Naive thymus-derived CD4-positive, alpha-beta T cell (primary cell): ENCODE results near the gene GNAS-AS1. TPM values are rescaled to one million over a fixed set of nuclear protein-coding genes. Genes with fewer than 3 reads are reported as not detected.

Source experiments
- ATAC-seq: fragments of 150-1000 bp; cut with Tn5 transposase; 2 replicates; pipeline ENCODE4 v1.10.0; 2021; ENCODE audit warnings: mild to moderate bottlenecking, moderate library complexity
- CTCF ChIA-PET: fragments of 350-600 bp; sonication (Branson Sonifier 250); formaldehyde crosslinking; loops from one replicate; lab custom pipeline; 2021; ENCODE audit warnings: antibody characterized with exemption; lab: Charles Lee
- POLR2A ChIA-PET: fragments of 350-600 bp; sonication (Branson Sonifier 250); formaldehyde crosslinking; loops from one replicate; lab custom pipeline; 2021; ENCODE audit warnings: antibody characterized with exemption, inconsistent platforms; lab: Charles Lee
- DNase-seq, 9 donors: peaks; one replicate each; pipeline versions ENCODE4 v3.0.0 to v3.0.0-alpha.2; 2020 to 2022; ENCODE audit warnings: mixed read lengths in 1 of 9
- H3K27ac ChIP-seq: one replicate; pipeline ENCODE4 v1.7.0; 2013; ENCODE audit warnings: mild to moderate bottlenecking, low read depth, low read length, moderate library complexity
- H3K27me3 ChIP-seq, 2 donors: one replicate each; pipeline ENCODE4 v1.7.0; 2013; ENCODE audit warnings: low read length in 2 of 2, mild to moderate bottlenecking in 2 of 2, moderate library complexity in 2 of 2; ENCODE audit not compliant: control insufficient read depth in 2 of 2, insufficient read depth in 2 of 2
- H3K36me3 ChIP-seq, 3 experiments: 1 replicate in 2 of 3; 2 replicates in 1 of 3; pipeline ENCODE4 v1.7.0; 2013; ENCODE audit warnings: low read length in 3 of 3, mild to moderate bottlenecking in 3 of 3, moderate library complexity in 1 of 3; ENCODE audit not compliant: insufficient read depth in 3 of 3, control insufficient read depth in 2 of 3
- H3K4me1 ChIP-seq, 2 donors: one replicate each; pipeline ENCODE4 v1.7.0; 2013; ENCODE audit warnings: low read length in 2 of 2, mild to moderate bottlenecking in 2 of 2, moderate library complexity in 1 of 2; ENCODE audit not compliant: control insufficient read depth in 2 of 2, insufficient read depth in 2 of 2
- H3K4me3 ChIP-seq: 2 replicates; pipeline ENCODE4 v1.7.0; 2013; ENCODE audit warnings: mild to moderate bottlenecking, low read length
- H3K9me3 ChIP-seq, 3 experiments: 1 replicate in 2 of 3; 2 replicates in 1 of 3; pipeline ENCODE4 v1.7.0; 2013; ENCODE audit warnings: low read length in 3 of 3; ENCODE audit not compliant: control insufficient read depth in 2 of 3
- H3K27ac Mint-ChIP-seq, 9 donors: one replicate each; pipeline ENCODE4 v1.8.0; 2020 to 2022; ENCODE audit warnings: mixed read lengths in 9 of 9, mild to moderate bottlenecking in 8 of 9, moderate library complexity in 5 of 9, inconsistent platforms in 2 of 9
- H3K27me3 Mint-ChIP-seq, 5 donors: one replicate each; pipeline ENCODE4 v1.8.0; 2021 to 2022; ENCODE audit warnings: mixed read lengths in 5 of 5, mild to moderate bottlenecking in 1 of 5
- H3K36me3 Mint-ChIP-seq, 5 donors: one replicate each; pipeline ENCODE4 v1.8.0; 2020 to 2022; ENCODE audit warnings: mixed read lengths in 5 of 5, mild to moderate bottlenecking in 3 of 5, inconsistent platforms in 1 of 5
- H3K4me1 Mint-ChIP-seq, 7 donors: one replicate each; pipeline ENCODE4 v1.8.0; 2020 to 2022; ENCODE audit warnings: mixed read lengths in 7 of 7, mild to moderate bottlenecking in 3 of 7, inconsistent platforms in 1 of 7
- H3K4me3 Mint-ChIP-seq, 10 donors: one replicate each; pipeline ENCODE4 v1.8.0; 2020 to 2022; ENCODE audit warnings: mild to moderate bottlenecking in 10 of 10, mixed read lengths in 10 of 10, moderate library complexity in 6 of 10, inconsistent platforms in 2 of 10
- H3K9me3 Mint-ChIP-seq, 11 donors: one replicate each; pipeline ENCODE4 v1.8.0; 2020 to 2022; ENCODE audit warnings: mixed read lengths in 11 of 11, mild to moderate bottlenecking in 4 of 11, inconsistent platforms in 1 of 11, moderate library complexity in 1 of 11
- intact Hi-C, 2 donors: fragments of 100-400 bp; cut with micrococcal nuclease; formaldehyde crosslinking; loops; one replicate each; pipeline ENCODE4 v1.15.1; 2023
- polyA plus RNA-seq, 2 donors: library from polyadenylated mRNA; unstranded; fragments of 300-500 nt; fragmentation: Illumina TruSeq; gene quantifications; one replicate each; pipeline ENCODE4 v1.2.3, GENCODE V29; 2021
- total RNA-seq, 6 experiments: library from RNA in 5 of 6; stranded (reverse) in 5 of 6; gene quantifications; 1 replicate in 5 of 6; 2 replicates in 1 of 6; pipeline ENCODE4 v1.2.3 and lab custom pipeline; 2021 to 2026

The GNAS-AS1 gene
- total and polyA plus RNA-seq, 7 experiments from 2014 or later = 0.13 to 2.0 (median 1.5) TPM; not detected in 2

DNA sequence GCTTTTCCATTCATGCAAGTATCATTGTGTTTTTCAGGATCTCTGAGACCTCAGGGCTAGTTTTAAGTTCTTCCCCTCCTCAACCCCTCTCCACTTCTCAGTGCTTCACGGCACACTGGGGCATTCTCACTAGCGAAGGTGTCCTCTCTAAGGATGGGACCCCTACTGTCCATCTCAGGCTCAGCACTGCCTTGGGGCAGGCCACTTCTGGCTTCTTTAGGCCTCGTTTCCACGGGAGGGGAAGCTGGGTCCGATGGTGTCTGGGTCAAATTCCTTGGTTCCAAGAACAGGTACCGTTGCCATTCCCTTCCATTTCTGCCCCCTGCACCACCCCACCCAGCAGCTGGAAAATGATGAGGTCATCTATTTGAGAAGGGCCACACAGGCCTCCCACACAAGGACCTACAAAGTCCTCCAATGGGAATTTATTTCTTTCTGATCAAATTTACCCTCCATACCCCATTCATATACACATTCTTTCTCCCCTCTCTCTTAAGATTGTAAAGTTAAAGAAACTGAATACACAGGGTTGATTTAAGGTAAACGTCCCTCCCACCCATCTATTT lies 19.0 kb upstream of the GNAS-AS1 start:
- ATAC-seq (no peak), DNase-seq (no peak)
- H3K9me3 ChIP-seq = no peaks in the 10 kb centered on the region
- Mint-ChIP-seq H3K27ac (peak overlapping the region in 1 of 9 donors; percentile 51), H3K36me3 (peaks cover 0 to 1% (median 0%) of the 10 kb centered on the region in 5 donors), H3K4me3 (no peak overlapping the region), H3K4me1 (peaks cover 0 to 13% (median 3%) of the 10 kb centered on the region in 7 donors), H3K27me3 (peaks cover 0 to 22% (median 0%) of the 10 kb centered on the region in 5 donors), H3K9me3 (no peaks in the 10 kb centered on the region)
- no peaks in the 10 kb centered on the region for H3K36me3 ChIP-seq
- H3K4me1 ChIP-seq = no peaks in the 10 kb centered on the region
- POLR2A ChIA-PET = interaction anchor here (0.8 to 2.0 kb wide), 4 partner anchors 10 to 338 kb away, joined by 3 to 9 read pairs (median 3); partner anchors contain the start of gene ATP5F1E
- CTCF ChIA-PET = interaction anchor here (0.8 to 1.8 kb wide), 16 partner anchors 10 to 626 kb away, joined by 3 to 10 read pairs (median 4); no protein-coding TSS in a partner anchor
- no peak overlapping the region for H3K4me3 ChIP-seq
- peaks cover 0 to 3% of the 10 kb centered on the region in 2 donors for H3K27me3 ChIP-seq
- H3K27ac ChIP-seq = no peak overlapping the region
- intact Hi-C loops = loop anchor here (1.0 to 5.0 kb wide), 10 partner anchors 23 to 629 kb away; partner anchors contain the start of gene NELFCD (in 1 of the 2)

DNA sequence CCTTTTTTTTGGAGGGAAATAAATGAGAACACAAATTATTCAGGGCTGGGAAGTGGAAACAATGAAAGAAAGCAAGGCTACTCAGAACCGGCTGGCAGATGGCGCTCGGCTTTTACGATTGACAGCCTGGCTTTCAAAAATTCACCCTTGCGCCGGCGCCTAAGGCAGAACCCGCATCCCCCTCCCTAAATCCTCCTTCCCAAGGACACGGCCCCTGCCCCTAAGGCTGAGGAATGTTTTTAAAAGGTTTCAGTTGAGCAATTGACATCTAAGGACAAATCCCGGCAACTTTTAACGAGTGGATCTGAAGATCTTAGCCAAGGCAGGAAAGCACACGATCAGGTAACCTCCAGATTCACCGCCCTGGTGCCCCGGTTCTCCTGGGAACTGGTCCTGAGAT lies 18.1 kb upstream of the GNAS-AS1 start:
- no peaks in the 10 kb centered on the region for H3K36me3 Mint-ChIP-seq
- Histone ChIP-seq H3K27me3 (peaks cover 0 to 3% of the 10 kb centered on the region in 2 donors), H3K36me3 (no peaks in the 10 kb centered on the region), H3K4me1 (no peaks in the 10 kb centered on the region), H3K27ac (no peak overlapping the region), H3K4me3 (no peak overlapping the region), H3K9me3 (no peaks in the 10 kb centered on the region)
- DNase-seq (no peak), ATAC-seq (no peak)
- intact Hi-C loops = loop anchor here in 1 of 2 donors (2.0 kb wide), 1 partner anchor 630 kb away; no protein-coding TSS in a partner anchor
- no peak overlapping the region for H3K4me3 Mint-ChIP-seq
- peaks cover 0 to 24% (median 0%) of the 10 kb centered on the region in 5 donors for H3K27me3 Mint-ChIP-seq
- ChIA-PET CTCF (interaction anchor here (0.7 to 1.4 kb wide), 2 partner anchors 536 to 625 kb away, joined by 3 to 4 read pairs; no protein-coding TSS in a partner anchor), POLR2A (no interaction called here)
- no peak overlapping the region for H3K27ac Mint-ChIP-seq
- H3K4me1 Mint-ChIP-seq = peaks cover 0 to 13% (median 3%) of the 10 kb centered on the region in 7 donors
- H3K9me3 Mint-ChIP-seq = no peaks in the 10 kb centered on the region

DNA sequence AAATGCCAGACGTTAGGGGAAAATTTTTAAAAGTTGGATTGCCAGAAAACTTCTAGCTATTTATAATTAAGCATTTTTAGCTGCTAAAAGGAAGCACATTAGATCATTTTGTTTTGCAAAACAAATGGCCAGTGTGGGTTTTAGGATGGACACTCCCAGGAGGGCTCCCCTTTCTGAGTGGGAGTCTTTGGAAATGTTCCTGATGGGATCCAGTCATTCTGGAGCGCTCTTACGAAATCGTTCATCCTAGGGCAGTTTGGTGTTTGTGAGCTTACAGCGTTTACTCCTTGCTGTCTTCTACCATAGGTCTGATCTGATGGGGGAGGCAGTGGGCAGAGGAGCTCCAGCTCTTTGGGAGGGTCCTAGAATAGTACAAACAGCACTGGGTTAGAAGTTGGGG lies 16.5 kb upstream of the GNAS-AS1 start:
- ATAC-seq = no peak
- POLR2A ChIA-PET = interaction anchor here (0.6 to 1.5 kb wide), 3 partner anchors 11 to 167 kb away, joined by 3 to 4 read pairs (median 3); no protein-coding TSS in a partner anchor

DNA sequence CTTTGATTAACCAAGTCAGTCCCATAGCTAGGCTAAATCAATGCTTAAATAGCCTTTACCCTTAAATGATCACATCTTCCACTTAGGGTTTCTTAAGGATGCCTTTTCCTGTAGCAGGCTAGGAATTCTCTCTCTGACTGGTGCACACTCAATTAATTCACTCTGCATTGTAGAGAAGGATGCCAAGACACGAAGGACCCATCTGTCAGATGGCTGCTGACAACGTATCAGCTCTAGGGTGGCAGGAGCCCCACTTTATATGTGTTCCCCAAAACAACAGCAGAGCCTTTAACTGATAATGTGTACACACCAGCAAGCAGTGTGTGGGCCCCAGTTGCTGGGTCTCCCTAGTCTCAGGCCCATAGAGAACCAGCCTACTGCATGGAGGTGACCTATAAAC lies 15.1 kb upstream of the GNAS-AS1 start:
- Histone ChIP-seq H3K9me3 (no peaks in the 10 kb centered on the region), H3K4me3 (no peak overlapping the region), H3K4me1 (no peaks in the 10 kb centered on the region), H3K36me3 (no peaks in the 10 kb centered on the region), H3K27me3 (peaks cover 0 to 3% of the 10 kb centered on the region in 2 donors), H3K27ac (no peak overlapping the region)
- POLR2A ChIA-PET = no interaction called here
- ATAC-seq (no peak), DNase-seq (no peak)
- H3K36me3 Mint-ChIP-seq = no peaks in the 10 kb centered on the region
- intact Hi-C loops = no loop called here
- no peak overlapping the region for H3K27ac Mint-ChIP-seq
- no peaks in the 10 kb centered on the region for H3K9me3 Mint-ChIP-seq
- H3K4me1 Mint-ChIP-seq = peaks cover 0 to 8% (median 3%) of the 10 kb centered on the region in 7 donors
- CTCF ChIA-PET = interaction anchor here (1.0 to 2.1 kb wide), 2 partner anchors 539 to 654 kb away, joined by 3 to 9 read pairs; no protein-coding TSS in a partner anchor
- H3K4me3 Mint-ChIP-seq = no peak overlapping the region
- peaks cover 6 to 44% (median 16%) of the 10 kb centered on the region in 5 donors for H3K27me3 Mint-ChIP-seq

More for the DNA sequence above, 16.5 kb upstream of the GNAS-AS1 start:
- Mint-ChIP-seq H3K4me1 (peaks cover 0 to 13% (median 3%) of the 10 kb centered on the region in 7 donors), H3K27me3 (peaks cover 0 to 36% (median 9%) of the 10 kb centered on the region in 5 donors), H3K27ac (no peak overlapping the region), H3K4me3 (no peak overlapping the region), H3K9me3 (no peaks in the 10 kb centered on the region), H3K36me3 (no peaks in the 10 kb centered on the region)
- intact Hi-C loops = no loop called here
- Histone ChIP-seq H3K4me3 (no peak overlapping the region), H3K36me3 (no peaks in the 10 kb centered on the region), H3K27ac (no peak overlapping the region), H3K27me3 (peaks cover 0 to 3% of the 10 kb centered on the region in 2 donors), H3K4me1 (no peaks in the 10 kb centered on the region), H3K9me3 (no peaks in the 10 kb centered on the region)
- CTCF ChIA-PET = interaction anchor here (1.0 to 2.1 kb wide), 6 partner anchors 19 to 628 kb away, joined by 3 to 9 read pairs (median 3); no protein-coding TSS in a partner anchor
- no peak for DNase-seq

DNA sequence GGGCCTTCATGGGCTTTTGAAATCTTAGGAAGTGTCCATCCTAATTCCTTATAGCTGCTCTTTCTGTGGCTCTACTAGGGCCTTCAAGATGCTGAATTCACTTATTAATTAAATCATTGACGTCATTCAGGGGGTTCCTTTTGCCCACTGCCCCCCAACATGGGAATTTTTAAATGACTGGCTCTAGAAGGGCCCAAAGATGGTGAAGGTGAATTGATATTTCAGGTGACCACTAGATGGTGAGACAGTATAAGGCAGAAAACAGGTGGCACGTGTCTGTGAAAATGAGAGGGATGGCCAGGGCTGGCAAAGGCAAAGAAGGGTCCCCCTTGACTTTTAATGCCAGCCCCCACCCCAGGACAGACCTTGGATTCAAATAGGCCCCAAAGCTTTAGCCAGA lies 13.6 kb upstream of the GNAS-AS1 start:
- H3K27ac Mint-ChIP-seq = no peak overlapping the region
- intact Hi-C loops = loop anchor here in 1 of 2 donors (1.0 kb wide), 1 partner anchor 358 kb away; no protein-coding TSS in a partner anchor
- peak; percentile 45 for ATAC-seq
- no peaks in the 10 kb centered on the region for H3K9me3 Mint-ChIP-seq
- no peaks in the 10 kb centered on the region for H3K36me3 Mint-ChIP-seq
- DNase-seq = peak in 2 of 9 donors; percentile 37 to 39
- no peaks in the 10 kb centered on the region for H3K4me1 ChIP-seq
- H3K27me3 Mint-ChIP-seq = peaks cover 6 to 57% (median 16%) of the 10 kb centered on the region in 5 donors
- ChIA-PET POLR2A (interaction anchor here (0.7 kb wide), 1 partner anchor 174 kb away, joined by 3 read pairs; no protein-coding TSS in a partner anchor), CTCF (interaction anchor here (0.7 to 2.6 kb wide), 5 partner anchors 216 to 631 kb away, joined by 3 to 10 read pairs (median 4); no protein-coding TSS in a partner anchor)
- H3K4me3 Mint-ChIP-seq = no peak overlapping the region
- no peaks in the 10 kb centered on the region for H3K9me3 ChIP-seq
- H3K36me3 ChIP-seq = no peaks in the 10 kb centered on the region
- no peak overlapping the region for H3K4me3 ChIP-seq
- peaks cover 0 to 3% of the 10 kb centered on the region in 2 donors for H3K27me3 ChIP-seq
- H3K4me1 Mint-ChIP-seq = no peaks in the 10 kb centered on the region
- no peak overlapping the region for H3K27ac ChIP-seq

- H3K36me3 Mint-ChIP-seq = no peaks in the 10 kb centered on the region
- no peaks in the 10 kb centered on the region for H3K4me1 Mint-ChIP-seq
- no peaks in the 10 kb centered on the region for H3K9me3 Mint-ChIP-seq
- ATAC-seq (no peak), DNase-seq (no peak)
- Histone ChIP-seq H3K4me1 (no peaks in the 10 kb centered on the region), H3K36me3 (no peaks in the 10 kb centered on the region), H3K27me3 (no peaks in the 10 kb centered on the region), H3K4me3 (no peak overlapping the region), H3K27ac (no peak overlapping the region), H3K9me3 (no peaks in the 10 kb centered on the region)
- H3K27me3 Mint-ChIP-seq = peaks cover 6 to 65% (median 16%) of the 10 kb centered on the region in 5 donors
- no peak overlapping the region for H3K4me3 Mint-ChIP-seq
- H3K27ac Mint-ChIP-seq = no peak overlapping the region
- ChIA-PET CTCF (interaction anchor here (1.5 to 2.6 kb wide), 2 partner anchors 541 to 633 kb away, joined by 4 to 10 read pairs; no protein-coding TSS in a partner anchor), POLR2A (interaction anchor here (1.2 kb wide), 1 partner anchor 51 kb away, joined by 3 read pairs; no protein-coding TSS in a partner anchor)
- intact Hi-C loops = no loop called here
These were observed 12.5 kb upstream of the GNAS-AS1 start for GRCh38 chr20:58863044-58863790.
